Neural cell (in vitro differentiated cells): ENCODE results near the gene SMIM7. TPM values are rescaled to one million over a fixed set of nuclear protein-coding genes. Genes with fewer than 3 reads are reported as not detected.

Experiments used
- H2AFZ ChIP-seq: fragments of 200-600, 300-800 bp; sonication (generic), shearing (Covaris generic); 2 replicates; pipeline ENCODE4 v1.6.0; 2014; ENCODE audit warnings: low read depth, mild to moderate bottlenecking, antibody characterized with exemption, low read length, moderate library complexity
- H3F3A ChIP-seq: fragments of 200-600 bp; shearing (Covaris generic); 2 replicates; pipeline ENCODE4 v1.6.1; 2016; ENCODE audit warnings: mild to moderate bottlenecking, moderate library complexity, mixed read lengths, antibody characterized with exemption, low read length; ENCODE audit not compliant: insufficient read depth, poor library complexity, severe bottlenecking
- H3K27ac ChIP-seq: fragments of 200-600, 300-800 bp; sonication (generic), shearing (Covaris generic); 2 replicates; pipeline ENCODE4 v1.5.1; 2014; ENCODE audit warnings: mild to moderate bottlenecking, low read length, moderate library complexity
- H3K27me3 ChIP-seq: fragments of 300-800, 200-600 bp; sonication (generic), shearing (Covaris generic); 2 replicates; pipeline ENCODE4 v1.6.0; 2014; ENCODE audit warnings: mild to moderate bottlenecking, low read depth, low read length, moderate library complexity; ENCODE audit not compliant: insufficient read depth
- H3K36me3 ChIP-seq: fragments of 300-800, 200-600 bp; sonication (generic), shearing (Covaris generic); 2 replicates; pipeline ENCODE4 v1.5.1; 2014; ENCODE audit warnings: mild to moderate bottlenecking, antibody characterized with exemption, low read length, moderate library complexity; ENCODE audit not compliant: insufficient read depth
- H3K4me2 ChIP-seq: fragments of 300-800, 200-600 bp; sonication (generic), shearing (Covaris generic); 2 replicates; pipeline ENCODE4 v1.6.0; 2014; ENCODE audit warnings: mild to moderate bottlenecking, low read length
- H3K4me3 ChIP-seq: fragments of 300-800, 200-600 bp; sonication (generic), shearing (Covaris generic); 2 replicates; pipeline ENCODE4 v1.5.1; 2014; ENCODE audit warnings: mild to moderate bottlenecking, low read length, moderate library complexity
- H3K79me2 ChIP-seq: fragments of 200-600 bp; shearing (Covaris generic); replicated peaks from 2 replicates; pipeline ENCODE4 v1.6.0; 2014; ENCODE audit warnings: mild to moderate bottlenecking, low read length, moderate library complexity; ENCODE audit not compliant: insufficient read depth
- H3K9ac ChIP-seq: fragments of 300-800, 200-600 bp; sonication (generic), shearing (Covaris generic); 2 replicates; pipeline ENCODE4 v1.6.1; 2016; ENCODE audit warnings: mild to moderate bottlenecking, low read length, mixed read lengths
- H3K9me2 ChIP-seq: fragments of 200-600 bp; shearing (Covaris generic); 2 replicates; pipeline ENCODE4 v1.6.1; 2016; ENCODE audit warnings: mild to moderate bottlenecking, low read length, mixed read lengths; ENCODE audit not compliant: insufficient read depth
- H3K9me3 ChIP-seq: fragments of 200-600, 300-800 bp; sonication (generic), shearing (Covaris generic); 2 replicates; pipeline ENCODE4 v1.6.1; 2016; ENCODE audit warnings: mild to moderate bottlenecking, mixed run types, low read length, moderate library complexity, mixed read lengths
- H4K20me1 ChIP-seq: fragments of 200-600 bp; shearing (Covaris generic); 2 replicates; pipeline ENCODE4 v1.6.1; 2016; ENCODE audit warnings: mild to moderate bottlenecking, mixed run types; ENCODE audit not compliant: insufficient read depth
- CTCF ChIP-seq: fragments of 450-650 bp; IDR thresholded peaks from 2 replicates; pipeline ENCODE4 v1.5.1; 2014; ENCODE audit warnings: antibody characterized with exemption, mild to moderate bottlenecking, moderate library complexity; ENCODE audit not compliant: poor library complexity, severe bottlenecking
- EP300 ChIP-seq: fragments of 450-650 bp; conservative IDR thresholded peaks from 2 replicates; pipeline ENCODE4 v1.6.1; 2014; ENCODE audit warnings: antibody characterized with exemption, mild to moderate bottlenecking, moderate library complexity; ENCODE audit not compliant: poor library complexity, severe bottlenecking
- EZH2 ChIP-seq: fragments of 200-600, 300-800 bp; shearing (Covaris generic), sonication (generic); IDR thresholded peaks from 2 replicates; pipeline ENCODE4 v1.6.1; 2014; ENCODE audit warnings: antibody characterized with exemption, low read length, borderline replicate concordance, mild to moderate bottlenecking; ENCODE audit not compliant: insufficient read depth, poor library complexity, severe bottlenecking
- MXI1 ChIP-seq: fragments of 450-650 bp; conservative IDR thresholded peaks from 2 replicates; pipeline ENCODE4 v1.6.1; 2014; ENCODE audit warnings: antibody characterized with exemption, mild to moderate bottlenecking; ENCODE audit not compliant: poor library complexity, severe bottlenecking
- POLR2AphosphoS5 ChIP-seq: IDR thresholded peaks from 2 replicates; pipeline ENCODE4 v1.6.1; 2012
- RAD21 ChIP-seq: fragments of 450-650 bp; conservative IDR thresholded peaks from 2 replicates; pipeline ENCODE4 v1.6.1; 2014; ENCODE audit warnings: antibody characterized with exemption, mild to moderate bottlenecking, moderate library complexity
- REST ChIP-seq: IDR thresholded peaks from 2 replicates; pipeline ENCODE4 v1.6.1; 2012; ENCODE audit warnings: borderline replicate concordance
- SMC3 ChIP-seq: fragments of 450-650 bp; conservative IDR thresholded peaks from 2 replicates; pipeline ENCODE4 v1.6.1; 2014; ENCODE audit warnings: antibody characterized with exemption, mild to moderate bottlenecking, moderate library complexity; ENCODE audit not compliant: poor library complexity
- TAF1 ChIP-seq: IDR thresholded peaks from 2 replicates; pipeline ENCODE4 v1.6.1; 2012; ENCODE audit warnings: low read depth
- polyA plus RNA-seq: library from polyadenylated mRNA; depleted of rRNA; stranded (reverse); fragments of >200 nt; gene quantifications from 2 replicates; pipeline ENCODE4 v1.2.3, GENCODE V29; 2014

SMIM7 gene
- polyA plus RNA-seq, 1 donor from 2014 or later: 153 TPM

GRCh38 chr19:16645140-16645539 lies 14.8 kb downstream of the SMIM7 start:
- Histone ChIP-seq H3K36me3 (no peaks in the 10 kb centered on the region), H3K4me3 (no peak overlapping the region)

DNA sequence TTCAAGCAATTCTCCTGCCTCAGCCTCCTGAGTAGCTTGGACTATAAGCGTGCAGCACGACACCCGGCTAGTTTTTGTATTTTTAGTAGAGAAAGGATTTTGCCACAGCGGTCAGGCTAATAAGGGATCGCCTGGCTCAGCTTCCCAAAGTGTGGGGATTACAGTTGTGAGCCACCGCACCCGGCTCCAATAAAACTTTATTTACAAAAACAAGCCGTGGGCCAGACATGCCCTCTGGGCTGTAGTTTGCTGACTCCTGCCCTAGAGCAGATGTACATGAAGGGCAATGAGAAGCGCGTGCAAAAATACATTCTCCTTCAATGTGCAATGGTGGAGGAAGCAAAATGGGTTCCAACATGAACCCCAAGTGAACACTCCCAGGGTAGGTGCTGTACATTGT lies 18.2 kb downstream of the SMIM7 start:
- no peaks in the 10 kb centered on the region for H3K79me2 ChIP-seq
- TF ChIP-seq EP300: no peak
- no peak for TF ChIP-seq REST
- TF ChIP-seq EZH2: no peak
- TF ChIP-seq SMC3: no peak
- no peak for TF ChIP-seq POLR2AphosphoS5
- TF ChIP-seq MXI1: no peak
- TF ChIP-seq RAD21: no peak
- TF ChIP-seq TAF1: no peak
- no peak overlapping the region for H3K27ac ChIP-seq
- H3K9me3 ChIP-seq: no peaks in the 10 kb centered on the region
- H3F3A ChIP-seq: no peaks in the 10 kb centered on the region
- no peak overlapping the region for H3K9ac ChIP-seq
- no peaks in the 10 kb centered on the region for H3K27me3 ChIP-seq
- no peak overlapping the region for H2AFZ ChIP-seq
- H3K9me2 ChIP-seq: no peaks in the 10 kb centered on the region
- H3K4me2 ChIP-seq: no peak overlapping the region
- H3K4me3 ChIP-seq: no peak overlapping the region
- no peaks in the 10 kb centered on the region for H3K36me3 ChIP-seq
- H4K20me1 ChIP-seq: no peaks in the 10 kb centered on the region

More at GRCh38 chr19:16645140-16645539, 14.8 kb downstream of the SMIM7 start:
- no peak overlapping the region for H2AFZ ChIP-seq
- no peak overlapping the region for H3K27ac ChIP-seq
- no peaks in the 10 kb centered on the region for H3K79me2 ChIP-seq
- no peaks in the 10 kb centered on the region for H3F3A ChIP-seq
- TF ChIP-seq MXI1 (no peak), EP300 (no peak), RAD21 (no peak)
- no peaks in the 10 kb centered on the region for H4K20me1 ChIP-seq
- H3K9ac ChIP-seq: no peak overlapping the region
- no peaks in the 10 kb centered on the region for H3K9me2 ChIP-seq
- H3K27me3 ChIP-seq: no peaks in the 10 kb centered on the region
- H3K9me3 ChIP-seq: no peaks in the 10 kb centered on the region
- H3K4me2 ChIP-seq: no peak overlapping the region

DNA sequence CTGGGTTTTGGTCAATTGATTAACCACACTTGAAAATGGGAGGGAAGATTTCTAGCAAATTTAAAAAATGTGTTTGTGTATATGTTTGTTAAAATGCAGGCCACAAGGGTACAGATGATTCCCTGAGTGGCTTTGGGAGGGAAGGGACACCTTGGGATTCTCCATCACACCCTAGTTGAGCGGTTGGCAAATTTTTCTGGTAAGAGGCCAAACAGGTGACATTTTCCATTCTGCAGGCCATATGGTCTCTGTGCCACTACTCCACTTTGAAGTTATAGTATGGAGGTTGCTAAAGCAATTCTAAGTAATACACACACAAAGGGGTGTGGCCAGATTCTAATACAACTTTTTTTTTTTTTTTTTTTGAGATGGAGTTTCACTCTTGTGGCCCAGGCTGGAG lies 19.0 kb downstream of the SMIM7 start:
- no peak overlapping the region for H3K4me3 ChIP-seq
- no peaks in the 10 kb centered on the region for H3K27me3 ChIP-seq
- H3K9me2 ChIP-seq: no peaks in the 10 kb centered on the region
- no peaks in the 10 kb centered on the region for H3K9me3 ChIP-seq
- H2AFZ ChIP-seq: no peak overlapping the region
- no peak for TF ChIP-seq EP300
- no peak for TF ChIP-seq TAF1
- no peak for TF ChIP-seq REST
- no peak for TF ChIP-seq CTCF
- TF ChIP-seq MXI1: no peak
- no peak for TF ChIP-seq SMC3
- no peak for TF ChIP-seq EZH2
- no peaks in the 10 kb centered on the region for H3F3A ChIP-seq
- no peak overlapping the region for H3K4me2 ChIP-seq
- H3K36me3 ChIP-seq: no peaks in the 10 kb centered on the region
- H3K27ac ChIP-seq: no peak overlapping the region
- no peaks in the 10 kb centered on the region for H3K79me2 ChIP-seq
- no peaks in the 10 kb centered on the region for H4K20me1 ChIP-seq
- no peak overlapping the region for H3K9ac ChIP-seq
